Measurements from ENCODE around the gene NEURL1. TPM values are rescaled to one million over a fixed set of nuclear protein-coding genes. Genes with fewer than 3 reads are reported as not detected.

Gene NEURL1
- total and polyA plus RNA-seq, 10 of the 15 experiments (the other 5 are each of a cell fraction or from before 2014, with no cell fraction given): 0.02 to 0.05 (median 0.05) TPM; not detected in 6

GRCh38 chr10:103595933-103596726, 102.6 kb downstream of the NEURL1 start (continued):
- no peak for TF ChIP-seq ZNF217 (IDR thresholded peaks at IDR 0.05)
- TF ChIP-seq WRNIP1 (IDR thresholded peaks at IDR 0.05; ENCODE audit: borderline replicate concordance, low read depth, low read length): no peak
- TF ChIP-seq CUX1 (IDR thresholded peaks at IDR 0.05; ENCODE audit: insufficient replicate concordance, low read depth, low read length): no peak
- TF ChIP-seq FOXM1 (IDR thresholded peaks at IDR 0.05; ENCODE audit: low read depth, low read length): no peak

GRCh38 chr10:103597003-103597402, 103.5 kb downstream of the NEURL1 start:
- H3K79me2 ChIP-seq (ENCODE audit: control insufficient read depth, insufficient read depth, low read length): no peaks in the 10 kb centered on the region
- H3K27me3 ChIP-seq (replicated peaks in 1 of 2; ENCODE audit: control insufficient read depth in 2 of 2, insufficient read depth in 2 of 2, low read length in 1 of 2): no peaks in the 10 kb centered on the region
- no peak overlapping the region for H3K27ac ChIP-seq (ENCODE audit: control insufficient read depth, insufficient read depth)
- ChIA-PET RAD21 (ENCODE audit: unreplicated experiment) (no interaction called here), POLR2A (no interaction called here), SMC1A (ENCODE audit: uncharacterized antibody, unreplicated experiment) (no interaction called here), CTCF (interaction anchor here (0.9 to 1.8 kb wide), 3 partner anchors 69 to 89 kb away, joined by 3 to 5 read pairs (median 4); no protein-coding TSS in a partner anchor)
- H2AFZ ChIP-seq (ENCODE audit: control insufficient read depth, low read depth, low read length): no peak overlapping the region
- DNase-seq (ENCODE audit: low read depth, low spot score): no peak
- no peak for FAIRE-seq
- no peak overlapping the region for H3K9ac ChIP-seq (ENCODE audit: control insufficient read depth, insufficient read depth, low read length)
- ATAC-seq: no peak
- no peaks in the 10 kb centered on the region for H4K20me1 ChIP-seq (ENCODE audit: control insufficient read depth, insufficient read depth)
- intact Hi-C loops (cut with micrococcal nuclease; ENCODE audit: unreplicated experiment) (loop anchor here (10.0 kb wide), 1 partner anchor 182 kb away; no protein-coding TSS in a partner anchor), in situ Hi-C loops (cut with MboI) (no loop called here)
- 73% methylated on average over 6 of the region's 6 CpGs for WGBS (ENCODE audit: insufficient coverage, insufficient replicate concordance, low lambda C conversion rate, missing lambda C conversion rate)
- BruUV-seq (replicated peaks): no TSS peak
- no peak overlapping the region for H3K4me2 ChIP-seq (ENCODE audit: control insufficient read depth, insufficient read depth)
- H3K4me3 ChIP-seq: no peak overlapping the region
- H3K4me1 ChIP-seq (ENCODE audit: control insufficient read depth, insufficient read depth, low read length): no peaks in the 10 kb centered on the region
- no peaks in the 10 kb centered on the region for H3K9me3 ChIP-seq (replicated peaks; ENCODE audit: control insufficient read depth, insufficient read depth, low read length)
- H3K36me3 ChIP-seq (ENCODE audit: control insufficient read depth in 2 of 2, insufficient read depth in 2 of 2, low read length in 1 of 2): no peaks in the 10 kb centered on the region; a peak in 1 of 4 replicates
- TF ChIP-seq LARP7 (IDR thresholded peaks at IDR 0.05) (no peak), CBX3 (IDR thresholded peaks at IDR 0.05; ENCODE audit: borderline replicate concordance, low read depth) (no peak), EZH2 (IDR thresholded peaks at IDR 0.05; ENCODE audit: borderline replicate concordance, control insufficient read depth, low read depth, low read length) (no peak), NFIC (IDR thresholded peaks at IDR 0.05; ENCODE audit: low read depth, low read length) (no peak), RBBP5 (conservative IDR thresholded peaks at IDR 0.05) (no peak), ZNF274 (IDR thresholded peaks at IDR 0.05; ENCODE audit: insufficient read depth, insufficient read length) (no peak), GABPA (IDR thresholded peaks at IDR 0.05; ENCODE audit: low read depth) (no peak), BHLHE40 (IDR thresholded peaks at IDR 0.05; ENCODE audit: borderline replicate concordance in 1 of 2, low read depth in 2 of 2, low read length in 1 of 2) (no peak), ZNF207 (IDR thresholded peaks at IDR 0.05; ENCODE audit: borderline replicate concordance) (no peak), IRF4 (IDR thresholded peaks at IDR 0.05; ENCODE audit: low read depth, low read length) (no peak)

Data from GM12878 (cell line).